ENCODE measurements around the gene HIVEP3.

The HIVEP3 gene

GRCh38 chr1:41647221-41648135 is 271.2 kb downstream of the HIVEP3 start:
- Histone ChIP-seq H2AFZ (ENCODE audit: low read depth, low read length) (no peak overlapping the region), H3K9me3 (ENCODE audit: low read length) (peaks cover 2% of the 10 kb centered on the region), H3K36me3 (ENCODE audit: insufficient read depth, low read length) (no peaks in the 10 kb centered on the region), H3K4me3 (ENCODE audit: low read length) (no peak overlapping the region), H3K27me3 (ENCODE audit: insufficient read depth, low read length) (no peaks in the 10 kb centered on the region), H3K4me1 (ENCODE audit: insufficient read depth, low read length) (peaks cover 2% of the 10 kb centered on the region)

DNA sequence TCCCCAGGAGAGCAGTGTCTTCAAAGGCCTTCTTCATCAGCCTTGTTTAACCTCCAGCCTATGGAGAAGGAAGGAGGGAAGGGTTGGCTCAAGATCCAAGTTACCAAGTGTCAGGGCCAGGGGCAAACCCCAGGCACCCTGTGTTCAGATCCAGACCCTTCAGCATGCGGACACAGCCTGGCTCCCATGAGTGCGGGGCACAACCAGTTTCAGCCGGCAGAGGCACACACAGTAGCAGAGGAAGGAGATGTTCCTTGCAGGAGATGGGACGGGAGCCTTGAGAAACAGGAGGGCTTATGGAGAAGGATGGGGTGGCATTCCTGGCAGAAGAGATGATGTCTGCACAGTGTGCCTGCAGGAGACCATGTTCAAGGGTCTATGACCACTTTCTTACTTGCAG is 272.5 kb downstream of the HIVEP3 start:
- H2AFZ ChIP-seq (ENCODE audit: low read depth, low read length), result no peak overlapping the region
- H3K4me1 ChIP-seq (ENCODE audit: insufficient read depth, low read length), result no peaks in the 10 kb centered on the region
- H3K36me3 ChIP-seq (ENCODE audit: insufficient read depth, low read length), result no peaks in the 10 kb centered on the region
- H3K9me3 ChIP-seq (ENCODE audit: low read length), result peaks cover 2% of the 10 kb centered on the region
- no peaks in the 10 kb centered on the region for H3K27me3 ChIP-seq (ENCODE audit: insufficient read depth, low read length)
- H3K4me3 ChIP-seq (ENCODE audit: low read length), result no peak overlapping the region

GRCh38 chr1:41645062-41645461 is 273.7 kb downstream of the HIVEP3 start:
- H3K36me3 ChIP-seq (ENCODE audit: insufficient read depth, low read length), result no peaks in the 10 kb centered on the region
- peaks cover 2% of the 10 kb centered on the region for H3K9me3 ChIP-seq (ENCODE audit: low read length)
- no peaks in the 10 kb centered on the region for H3K4me1 ChIP-seq (ENCODE audit: insufficient read depth, low read length)
- H2AFZ ChIP-seq (ENCODE audit: low read depth, low read length), result no peak overlapping the region
- no peak overlapping the region for H3K4me3 ChIP-seq (ENCODE audit: low read length)
- H3K27me3 ChIP-seq (ENCODE audit: insufficient read depth, low read length), result no peaks in the 10 kb centered on the region

DNA sequence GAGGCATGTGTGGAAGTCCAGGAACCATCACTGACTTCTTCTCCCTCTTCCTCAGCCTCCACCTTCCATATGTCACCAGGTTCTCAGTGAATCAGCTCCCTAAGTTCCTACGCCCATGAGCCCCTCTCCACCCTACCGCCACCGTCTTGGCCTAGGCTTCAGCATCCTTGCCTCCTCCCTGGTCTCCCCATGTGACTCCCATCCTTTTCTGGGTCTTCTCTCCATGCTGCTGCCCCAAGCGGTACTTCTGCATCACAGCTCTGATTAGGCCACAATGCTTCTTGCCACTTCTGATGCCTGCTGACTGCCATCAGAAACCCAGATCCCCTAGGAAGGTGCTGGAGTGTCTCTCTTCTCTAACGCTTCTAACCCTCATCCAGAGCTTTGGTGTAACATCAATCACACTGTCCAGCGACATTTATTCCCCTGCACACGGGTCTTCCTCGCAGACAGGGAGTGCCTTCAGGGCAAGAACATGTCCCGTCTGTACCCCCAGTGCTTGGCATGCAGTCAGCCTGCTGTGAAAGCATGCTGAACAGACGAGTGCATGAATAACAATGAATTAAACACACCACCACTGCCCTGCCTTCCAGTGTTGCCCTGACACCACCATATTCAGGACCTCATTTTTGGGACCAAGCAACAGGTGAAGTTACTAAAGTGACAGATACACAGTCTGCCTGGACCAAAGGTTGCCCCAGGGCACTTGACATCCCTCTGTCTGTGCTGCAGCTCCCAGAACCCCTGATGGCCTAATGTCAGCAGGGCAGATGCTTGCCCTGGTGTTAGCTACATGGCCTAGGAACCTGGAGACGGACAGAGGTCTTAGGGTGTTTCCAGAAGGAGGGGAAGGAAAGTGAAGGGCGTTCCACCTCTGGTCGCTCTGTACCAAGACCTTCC is 275.6 kb downstream of the HIVEP3 start:
- Histone ChIP-seq H3K4me1 (ENCODE audit: insufficient read depth, low read length) (no peaks in the 10 kb centered on the region), H3K9me3 (ENCODE audit: low read length) (no peaks in the 10 kb centered on the region), H3K4me3 (ENCODE audit: low read length) (no peak overlapping the region), H3K36me3 (ENCODE audit: insufficient read depth, low read length) (no peaks in the 10 kb centered on the region), H2AFZ (ENCODE audit: low read depth, low read length) (no peak overlapping the region), H3K27me3 (ENCODE audit: insufficient read depth, low read length) (no peaks in the 10 kb centered on the region)

GRCh38 chr1:41641941-41642527 is 276.7 kb downstream of the HIVEP3 start:
- Histone ChIP-seq H3K36me3 (ENCODE audit: insufficient read depth, low read length) (no peaks in the 10 kb centered on the region), H3K27me3 (ENCODE audit: insufficient read depth, low read length) (no peaks in the 10 kb centered on the region), H3K4me3 (ENCODE audit: low read length) (no peak overlapping the region), H2AFZ (ENCODE audit: low read depth, low read length) (no peak overlapping the region), H3K4me1 (ENCODE audit: insufficient read depth, low read length) (no peaks in the 10 kb centered on the region), H3K9me3 (ENCODE audit: low read length) (no peaks in the 10 kb centered on the region)

DNA sequence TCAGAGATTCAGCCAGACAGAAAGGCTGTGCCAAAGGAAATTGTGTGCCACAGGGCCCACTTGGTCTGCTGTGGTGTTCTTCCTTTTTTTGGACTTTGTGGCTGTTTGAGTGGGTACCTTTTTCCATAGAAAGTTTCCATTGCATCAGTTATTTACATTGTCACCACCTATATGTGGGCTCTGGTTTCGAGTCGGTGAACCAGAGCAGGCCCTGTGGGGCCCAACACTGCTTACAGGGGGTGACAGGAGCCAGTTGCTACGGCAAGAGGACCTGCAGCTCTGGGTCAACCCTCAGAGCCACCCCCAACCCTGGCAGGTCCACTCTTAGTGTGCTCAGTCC is 277.3 kb downstream of the HIVEP3 start:
- H2AFZ ChIP-seq (ENCODE audit: low read depth, low read length), result no peak overlapping the region
- H3K9me3 ChIP-seq (ENCODE audit: low read length), result no peaks in the 10 kb centered on the region
- no peak overlapping the region for H3K4me3 ChIP-seq (ENCODE audit: low read length)
- no peaks in the 10 kb centered on the region for H3K4me1 ChIP-seq (ENCODE audit: insufficient read depth, low read length)
- H3K27me3 ChIP-seq (ENCODE audit: insufficient read depth, low read length), result no peaks in the 10 kb centered on the region
- H3K36me3 ChIP-seq (ENCODE audit: insufficient read depth, low read length), result no peaks in the 10 kb centered on the region

GRCh38 chr1:41640756-41641474 is 277.8 kb downstream of the HIVEP3 start:
- no peaks in the 10 kb centered on the region for H3K27me3 ChIP-seq (ENCODE audit: insufficient read depth, low read length)

DNA sequence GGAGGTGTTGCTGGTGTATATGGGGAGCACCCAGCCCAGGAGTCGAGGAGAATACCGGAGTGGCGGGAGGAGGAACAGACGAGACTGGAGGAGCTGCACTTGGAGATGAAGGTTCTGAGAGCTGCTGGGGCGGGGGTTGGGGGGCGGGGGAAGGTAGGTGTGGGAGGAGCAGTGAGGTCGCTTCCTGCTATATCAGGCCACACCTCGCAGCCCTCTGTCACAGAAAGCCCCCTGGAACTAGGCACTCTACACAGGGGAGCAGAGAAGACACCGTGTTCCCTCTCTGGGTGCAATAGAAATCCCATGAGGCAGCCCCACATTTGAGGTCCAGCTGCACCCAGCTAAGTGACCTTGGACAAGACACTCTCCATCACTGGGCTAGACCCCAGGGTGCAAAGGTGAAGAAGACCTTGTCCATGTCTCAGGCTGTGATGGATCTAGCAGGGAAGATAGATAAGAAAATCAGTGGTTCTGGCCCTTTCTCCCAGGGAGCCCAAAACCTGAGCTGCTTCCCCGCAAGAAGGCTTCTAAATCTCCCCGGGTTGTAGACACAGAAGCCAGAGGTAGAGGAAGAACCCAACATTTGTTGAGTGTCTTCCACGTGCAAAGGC is 278.5 kb downstream of the HIVEP3 start:
- H3K4me3 ChIP-seq (ENCODE audit: low read length), result no peak overlapping the region
- no peaks in the 10 kb centered on the region for H3K9me3 ChIP-seq (ENCODE audit: low read length)
- no peaks in the 10 kb centered on the region for H3K27me3 ChIP-seq (ENCODE audit: insufficient read depth, low read length)
- no peaks in the 10 kb centered on the region for H3K36me3 ChIP-seq (ENCODE audit: insufficient read depth, low read length)
- H2AFZ ChIP-seq (ENCODE audit: low read depth, low read length), result no peak overlapping the region
- no peaks in the 10 kb centered on the region for H3K4me1 ChIP-seq (ENCODE audit: insufficient read depth, low read length)

More at GRCh38 chr1:41640756-41641474, 277.8 kb downstream of the HIVEP3 start:
- Histone ChIP-seq H3K4me3 (ENCODE audit: low read length) (no peak overlapping the region), H3K36me3 (ENCODE audit: insufficient read depth, low read length) (no peaks in the 10 kb centered on the region), H2AFZ (ENCODE audit: low read depth, low read length) (no peak overlapping the region), H3K9me3 (ENCODE audit: low read length) (no peaks in the 10 kb centered on the region), H3K4me1 (ENCODE audit: insufficient read depth, low read length) (no peaks in the 10 kb centered on the region)

GRCh38 chr1:41639332-41639936 is 279.3 kb downstream of the HIVEP3 start:
- Histone ChIP-seq H3K4me3 (ENCODE audit: low read length) (no peak overlapping the region), H3K27me3 (ENCODE audit: insufficient read depth, low read length) (no peaks in the 10 kb centered on the region), H3K4me1 (ENCODE audit: insufficient read depth, low read length) (no peaks in the 10 kb centered on the region), H3K36me3 (ENCODE audit: insufficient read depth, low read length) (no peaks in the 10 kb centered on the region), H2AFZ (ENCODE audit: low read depth, low read length) (no peak overlapping the region), H3K9me3 (ENCODE audit: low read length) (no peaks in the 10 kb centered on the region)

- no peaks in the 10 kb centered on the region for H3K27me3 ChIP-seq (ENCODE audit: insufficient read depth, low read length)
- no peak overlapping the region for H2AFZ ChIP-seq (ENCODE audit: low read depth, low read length)
- H3K36me3 ChIP-seq (ENCODE audit: insufficient read depth, low read length), result no peaks in the 10 kb centered on the region
- H3K4me3 ChIP-seq (ENCODE audit: low read length), result no peak overlapping the region
- H3K4me1 ChIP-seq (ENCODE audit: insufficient read depth, low read length), result no peaks in the 10 kb centered on the region
- H3K9me3 ChIP-seq (ENCODE audit: low read length), result no peaks in the 10 kb centered on the region
Observed at GRCh38 chr1:41638086-41639024, 280.4 kb downstream of the HIVEP3 start.

DNA sequence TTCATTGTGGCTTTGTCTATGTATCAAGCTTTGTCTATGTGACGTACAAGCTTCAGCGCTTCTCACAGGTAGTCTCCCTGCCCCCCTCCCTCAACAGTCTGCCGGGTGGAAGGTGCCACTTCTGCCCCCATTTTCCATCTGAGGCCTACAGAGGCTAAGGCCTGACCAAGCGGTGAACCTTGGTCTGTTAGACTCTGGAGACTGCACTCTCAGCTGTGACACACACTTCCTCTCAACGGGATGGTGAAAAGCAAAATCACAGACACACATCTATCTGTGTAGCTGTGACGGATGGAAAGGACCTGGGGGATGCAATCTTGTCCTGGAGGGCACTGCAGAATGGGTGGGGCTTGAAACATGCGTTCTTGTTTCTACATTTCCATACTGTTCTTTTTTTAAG is 281.4 kb downstream of the HIVEP3 start:
- H2AFZ ChIP-seq (ENCODE audit: low read depth, low read length), result no peak overlapping the region
- H3K27me3 ChIP-seq (ENCODE audit: insufficient read depth, low read length), result no peaks in the 10 kb centered on the region
- H3K36me3 ChIP-seq (ENCODE audit: insufficient read depth, low read length), result no peaks in the 10 kb centered on the region
- H3K4me3 ChIP-seq (ENCODE audit: low read length), result no peak overlapping the region
- no peaks in the 10 kb centered on the region for H3K4me1 ChIP-seq (ENCODE audit: insufficient read depth, low read length)
- no peaks in the 10 kb centered on the region for H3K9me3 ChIP-seq (ENCODE audit: low read length)
